H9 (cell line): Measurements from ENCODE around the gene UBTF. TPM values are rescaled to one million over a fixed set of nuclear protein-coding genes. Genes with fewer than 3 reads are reported as not detected.

Experiments used
- DNase-seq: peaks from one replicate; pipeline ENCODE4 v3.0.0-alpha.2; 2017
- H2AFZ ChIP-seq: one replicate; pipeline ENCODE4 v1.6.1; 2013; ENCODE audit warnings: mild to moderate bottlenecking, low read length, control low read depth, moderate library complexity
- H2AK5ac ChIP-seq: 2 replicates; pipeline ENCODE4 v1.6.1; 2013; ENCODE audit warnings: low read length, control low read depth, mixed read lengths; ENCODE audit not compliant: insufficient read length
- H2BK120ac ChIP-seq: one replicate; pipeline ENCODE4 v1.6.1; 2013; ENCODE audit warnings: low read depth, mild to moderate bottlenecking, low read length, control low read depth, inconsistent platforms; ENCODE audit not compliant: poor library complexity, severe bottlenecking
- H2BK12ac ChIP-seq: 2 replicates; pipeline ENCODE4 v1.6.1; 2013; ENCODE audit warnings: low read length, control low read depth, mixed read lengths, low read depth; ENCODE audit not compliant: insufficient read length
- H2BK15ac ChIP-seq: 2 replicates; pipeline ENCODE4 v1.6.1; 2013; ENCODE audit warnings: low read depth, low read length, control low read depth
- H2BK20ac ChIP-seq: one replicate; pipeline ENCODE4 v1.6.1; 2013; ENCODE audit warnings: low read depth, mild to moderate bottlenecking, low read length, control low read depth, inconsistent platforms; ENCODE audit not compliant: poor library complexity, severe bottlenecking
- H2BK5ac ChIP-seq: 2 replicates; pipeline ENCODE4 v1.6.1; 2013; ENCODE audit warnings: low read length, control low read depth, mixed read lengths; ENCODE audit not compliant: insufficient read length
- H3K14ac ChIP-seq: 2 replicates; pipeline ENCODE4 v1.6.1; 2013; ENCODE audit warnings: low read length, control low read depth; ENCODE audit not compliant: insufficient read depth
- H3K18ac ChIP-seq: 2 replicates; pipeline ENCODE4 v1.6.1; 2013; ENCODE audit warnings: low read depth, mild to moderate bottlenecking, mixed read lengths, low read length, control low read depth; ENCODE audit not compliant: insufficient read length
- H3K23ac ChIP-seq: 2 replicates; pipeline ENCODE4 v1.6.1; 2013; ENCODE audit warnings: low read length, control low read depth, mixed read lengths, low read depth; ENCODE audit not compliant: insufficient read length
- H3K23me2 ChIP-seq: 2 replicates; pipeline ENCODE4 v1.6.1; 2013; ENCODE audit warnings: low read depth, mild to moderate bottlenecking, mixed read lengths, low read length, control low read depth; ENCODE audit not compliant: insufficient read length, poor library complexity, severe bottlenecking
- H3K27ac ChIP-seq: 2 replicates; pipeline ENCODE4 v1.5.1; 2013; ENCODE audit warnings: low read length, control low read depth, mixed read lengths, low read depth; ENCODE audit not compliant: insufficient read length
- H3K27me3 ChIP-seq: 2 replicates; pipeline ENCODE4 v1.6.1; 2013; ENCODE audit warnings: low read length, control low read depth, inconsistent platforms; ENCODE audit not compliant: insufficient read depth
- H3K4ac ChIP-seq: 2 replicates; pipeline ENCODE4 v1.6.1; 2013; ENCODE audit warnings: low read depth, mild to moderate bottlenecking, control low read depth, inconsistent platforms, low read length, moderate library complexity
- H3K4me1 ChIP-seq: 2 replicates; pipeline ENCODE4 v1.6.1; 2013; ENCODE audit warnings: low read length, control low read depth, inconsistent platforms; ENCODE audit not compliant: insufficient read depth
- H3K4me2 ChIP-seq: 2 replicates; pipeline ENCODE4 v1.6.1; 2013; ENCODE audit warnings: low read length, control low read depth, mixed read lengths; ENCODE audit not compliant: insufficient read length, insufficient read depth
- H3K56ac ChIP-seq: 2 replicates; pipeline ENCODE4 v1.6.1; 2013; ENCODE audit warnings: low read depth, mild to moderate bottlenecking, mixed read lengths, low read length, control low read depth; ENCODE audit not compliant: insufficient read length
- H3K79me1 ChIP-seq: 2 replicates; pipeline ENCODE4 v1.6.1; 2013; ENCODE audit warnings: low read depth, mild to moderate bottlenecking, moderate library complexity, low read length, control low read depth, inconsistent platforms; ENCODE audit not compliant: insufficient read depth, poor library complexity, severe bottlenecking
- H3K79me2 ChIP-seq: 2 replicates; pipeline ENCODE4 v1.6.1; 2013; ENCODE audit warnings: low read length, control low read depth, inconsistent platforms; ENCODE audit not compliant: insufficient read depth
- H3K9ac ChIP-seq: 2 replicates; pipeline ENCODE4 v1.6.1; 2013; ENCODE audit warnings: low read length, control low read depth, mixed read lengths; ENCODE audit not compliant: insufficient read length; ENCODE audit errors: extremely low read depth
- H3K9me3 ChIP-seq: one replicate; pipeline ENCODE4 v1.6.1; 2013; ENCODE audit warnings: low read depth, low read length, inconsistent platforms; ENCODE audit not compliant: control insufficient read depth
- H3T11ph ChIP-seq: one replicate; pipeline ENCODE4 v1.6.1; 2013; ENCODE audit warnings: mild to moderate bottlenecking, low read length, control low read depth, inconsistent platforms
- H4K20me1 ChIP-seq: one replicate; pipeline ENCODE4 v1.6.1; 2013; ENCODE audit not compliant: control insufficient read depth, insufficient read length, insufficient read depth
- H4K5ac ChIP-seq: 2 replicates; pipeline ENCODE4 v1.6.1; 2013; ENCODE audit warnings: low read depth, mild to moderate bottlenecking, mixed read lengths, low read length, control low read depth; ENCODE audit not compliant: insufficient read length
- H4K8ac ChIP-seq: replicated peaks from 2 replicates; pipeline ENCODE4 v1.6.1; 2013; ENCODE audit warnings: low read length, control low read depth, mixed read lengths, low read depth; ENCODE audit not compliant: insufficient read length
- H4K91ac ChIP-seq: 2 replicates; pipeline ENCODE4 v1.6.1; 2013; ENCODE audit warnings: low read depth, mild to moderate bottlenecking, moderate library complexity, mixed read lengths, low read length, control low read depth; ENCODE audit not compliant: insufficient read length
- H3K27ac Mint-ChIP-seq, 3 experiments: 2 replicates in 2 of 3; 3 replicates in 1 of 3; pipeline ENCODE4 v1.8.0; 2020 to 2021; ENCODE audit warnings: mixed read lengths in 3 of 3, mild to moderate bottlenecking in 1 of 3, moderate library complexity in 1 of 3
- H3K27me3 Mint-ChIP-seq: 2 replicates; pipeline ENCODE4 v1.8.0; 2021; ENCODE audit warnings: low read depth, mild to moderate bottlenecking, moderate library complexity, mixed read lengths
- H3K36me3 Mint-ChIP-seq, 3 experiments: 2 replicates in 2 of 3; 3 replicates in 1 of 3; pipeline ENCODE4 v1.8.0; 2020 to 2021; ENCODE audit warnings: low read depth in 3 of 3, mixed read lengths in 3 of 3; ENCODE audit not compliant: insufficient read depth in 1 of 3
- H3K4me1 Mint-ChIP-seq, 2 experiments: 2 replicates each; pipeline ENCODE4 v1.8.0; 2020; ENCODE audit warnings: mixed read lengths in 2 of 2
- H3K4me3 Mint-ChIP-seq, 2 experiments: 2 replicates in 1 of 2; 3 replicates in 1 of 2; pipeline ENCODE4 v1.8.0; 2020 to 2021; ENCODE audit warnings: mild to moderate bottlenecking in 2 of 2, mixed read lengths in 2 of 2, moderate library complexity in 1 of 2
- H3K9me3 Mint-ChIP-seq, 2 experiments: 2 replicates in 1 of 2; 3 replicates in 1 of 2; pipeline ENCODE4 v1.8.0; 2020; ENCODE audit warnings: mild to moderate bottlenecking in 2 of 2, mixed read lengths in 2 of 2, moderate library complexity in 1 of 2
- WGBS: extraction: QIAGEN DNeasy Blood & Tissue Kit; methylation state at CpG from one replicate; pipeline ENCODE4 v1.1.7; 2013; ENCODE audit warnings: missing lambda C conversion rate, low lambda C conversion rate, mixed read lengths; ENCODE audit not compliant: insufficient read length; ENCODE audit errors: extremely low coverage; 5-methylcytosine and 5-hydroxymethylcytosine counted together
- total RNA-seq: library from RNA; stranded (reverse); gene quantifications from 2 replicates; pipeline ENCODE4 v1.2.1, GENCODE V29; 2021
- TF ChIP-seq, protein P1 (sequence below): fragments of 200-600 bp; sonication (generic); conservative IDR thresholded peaks from 3 replicates; pipeline ENCODE4 v1.8.0; 2021; ENCODE audit warnings: antibody characterized with exemption, mild to moderate bottlenecking

The UBTF gene
- total RNA-seq, 1 experiment from 2014 or later = 151 TPM

DNA sequence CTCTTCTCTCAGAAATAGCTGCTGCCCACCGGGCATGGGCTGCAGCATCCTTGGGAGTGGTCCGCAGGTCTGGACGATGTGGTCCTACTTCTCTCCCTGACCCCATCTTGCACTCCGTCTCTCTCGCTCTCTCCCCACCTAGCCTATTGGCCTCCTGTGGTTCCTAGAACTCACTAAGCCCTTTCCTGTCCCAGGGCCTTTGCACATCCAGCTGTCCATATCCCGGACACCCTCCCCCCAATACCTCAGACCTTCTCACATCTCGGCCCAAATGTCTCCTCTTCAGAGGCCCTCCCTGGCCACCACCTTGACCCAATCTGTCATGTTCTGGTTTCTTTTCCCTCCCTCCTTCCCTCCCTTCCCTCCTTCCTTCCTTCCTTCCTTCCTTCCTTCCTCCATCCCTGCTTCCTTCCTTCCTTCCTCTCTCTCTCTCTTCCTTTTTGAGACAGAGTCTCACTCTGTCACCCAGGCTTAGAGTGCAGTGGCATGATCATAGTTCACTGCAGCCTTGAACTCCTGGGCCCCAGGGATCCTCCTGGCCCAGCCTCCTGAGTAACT, 43.9 kb upstream of the UBTF start:
- H3K4me1 ChIP-seq = no peaks in the 10 kb centered on the region
- no peaks in the 10 kb centered on the region for H3K9me3 ChIP-seq
- TF ChIP-seq, protein P1, sequence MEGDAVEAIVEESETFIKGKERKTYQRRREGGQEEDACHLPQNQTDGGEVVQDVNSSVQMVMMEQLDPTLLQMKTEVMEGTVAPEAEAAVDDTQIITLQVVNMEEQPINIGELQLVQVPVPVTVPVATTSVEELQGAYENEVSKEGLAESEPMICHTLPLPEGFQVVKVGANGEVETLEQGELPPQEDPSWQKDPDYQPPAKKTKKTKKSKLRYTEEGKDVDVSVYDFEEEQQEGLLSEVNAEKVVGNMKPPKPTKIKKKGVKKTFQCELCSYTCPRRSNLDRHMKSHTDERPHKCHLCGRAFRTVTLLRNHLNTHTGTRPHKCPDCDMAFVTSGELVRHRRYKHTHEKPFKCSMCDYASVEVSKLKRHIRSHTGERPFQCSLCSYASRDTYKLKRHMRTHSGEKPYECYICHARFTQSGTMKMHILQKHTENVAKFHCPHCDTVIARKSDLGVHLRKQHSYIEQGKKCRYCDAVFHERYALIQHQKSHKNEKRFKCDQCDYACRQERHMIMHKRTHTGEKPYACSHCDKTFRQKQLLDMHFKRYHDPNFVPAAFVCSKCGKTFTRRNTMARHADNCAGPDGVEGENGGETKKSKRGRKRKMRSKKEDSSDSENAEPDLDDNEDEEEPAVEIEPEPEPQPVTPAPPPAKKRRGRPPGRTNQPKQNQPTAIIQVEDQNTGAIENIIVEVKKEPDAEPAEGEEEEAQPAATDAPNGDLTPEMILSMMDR = no peak
- H3K9me3 Mint-ChIP-seq = no peaks in the 10 kb centered on the region
- H3K23ac ChIP-seq = no peak overlapping the region
- no peak overlapping the region for H2AFZ ChIP-seq
- no peak overlapping the region for H2AK5ac ChIP-seq
- no peak overlapping the region for H2BK20ac ChIP-seq
- H3K36me3 Mint-ChIP-seq = no peaks in the 10 kb centered on the region
- no peak overlapping the region for H3T11ph ChIP-seq
- no peaks in the 10 kb centered on the region for H3K27me3 ChIP-seq
- H4K8ac ChIP-seq = no peak overlapping the region
- H3K56ac ChIP-seq = no peak overlapping the region
- no peak overlapping the region for H2BK12ac ChIP-seq
- no peak overlapping the region for H2BK5ac ChIP-seq
- no peaks in the 10 kb centered on the region for H3K79me2 ChIP-seq
- no peak overlapping the region for H4K91ac ChIP-seq
- DNase-seq = no peak
- WGBS = no CpG with 5 or more reads among the region's 7 CpGs
- H4K20me1 ChIP-seq = no peaks in the 10 kb centered on the region
- no peak overlapping the region for H3K18ac ChIP-seq
- no peaks in the 10 kb centered on the region for H3K23me2 ChIP-seq
- H3K9ac ChIP-seq = no peak overlapping the region
- H3K4ac ChIP-seq = no peak overlapping the region
- H3K4me3 Mint-ChIP-seq = no peak overlapping the region; a peak in 1 of 5 replicates
- H2BK120ac ChIP-seq = no peak overlapping the region
- H3K14ac ChIP-seq = no peak overlapping the region
- peaks cover 11% of the 10 kb centered on the region for H3K27me3 Mint-ChIP-seq
- H3K27ac ChIP-seq = no peak overlapping the region
- H4K5ac ChIP-seq = no peak overlapping the region
- H3K4me1 Mint-ChIP-seq = peaks cover 2 to 8% of the 10 kb centered on the region in 2 experiments
- no peak overlapping the region for H3K27ac Mint-ChIP-seq
- H3K4me2 ChIP-seq = no peak overlapping the region
- H3K79me1 ChIP-seq = no peaks in the 10 kb centered on the region
- H2BK15ac ChIP-seq = no peak overlapping the region
